PC-3 (cell line): ENCODE data around the gene SHF. TPM values are rescaled to one million over a fixed set of nuclear protein-coding genes. Genes with fewer than 3 reads are reported as not detected.
A peak's percentile ranks its signal among the peaks of the same experiment; 100 is the strongest.

Experiments
- ATAC-seq: fragments of 200-7000 bp; cut with Tn5 transposase; 2 replicates; pipeline ENCODE4 v1.9.1; 2020; ENCODE audit warnings: mild to moderate bottlenecking, moderate library complexity
- BruUV-seq: library from RNA; stranded (reverse); fragments of 400-500 nt; replicated peaks from 2 replicates; lab custom pipeline; 2021; lab: Mats Ljungman, UMichigan
- CTCF ChIA-PET: fragments of 300-600 bp; sonication (Branson Sonifier 250); formaldehyde crosslinking; loops from one replicate; lab custom pipeline; 2022; ENCODE audit warnings: antibody characterized with exemption; lab: Charles Lee
- POLR2A ChIA-PET: fragments of 300-600 bp; sonication (Branson Sonifier 250); formaldehyde crosslinking; loops from one replicate; lab custom pipeline; 2022; ENCODE audit warnings: antibody characterized with exemption; ENCODE audit not compliant: unreplicated experiment; lab: Charles Lee
- DNase-seq: peaks from one replicate; pipeline ENCODE4 v3.0.0-alpha.2; 2015
- H2AFZ ChIP-seq: fragments of 300-600 bp; sonication (generic); 2 replicates; pipeline ENCODE4 v1.6.0; 2016; ENCODE audit warnings: antibody characterized with exemption, low read length
- H3F3A ChIP-seq: fragments of 300-600 bp; sonication (generic); one replicate; pipeline ENCODE4 v1.6.0; 2017; ENCODE audit warnings: antibody characterized with exemption, low read length, control low read depth, mild to moderate bottlenecking; ENCODE audit not compliant: unreplicated experiment
- H3K27ac ChIP-seq: fragments of 300-600 bp; sonication (generic); 2 replicates; pipeline ENCODE4 v1.5.1; 2016; ENCODE audit warnings: mild to moderate bottlenecking, low read length
- H3K27me3 ChIP-seq: fragments of 300-600 bp; sonication (generic); 2 replicates; pipeline ENCODE4 v1.6.1; 2016; ENCODE audit warnings: low read length, mixed read lengths
- H3K36me3 ChIP-seq: fragments of 300-600 bp; sonication (generic); 2 replicates; pipeline ENCODE4 v1.6.1; 2016; ENCODE audit warnings: low read depth, mixed run types, low read length, mixed read lengths
- H3K4me1 ChIP-seq: fragments of 300-600 bp; sonication (generic); 2 replicates; pipeline ENCODE4 v1.5.1; 2016; ENCODE audit warnings: low read length; ENCODE audit not compliant: insufficient read depth
- H3K4me2 ChIP-seq: fragments of 300-600 bp; sonication (generic); 2 replicates; pipeline ENCODE4 v1.6.0; 2016; ENCODE audit warnings: low read length
- H3K4me3 ChIP-seq: fragments of 300-600 bp; sonication (generic); 2 replicates; pipeline ENCODE4 v1.5.1; 2016; ENCODE audit warnings: mild to moderate bottlenecking, low read length, mixed read lengths
- H3K79me2 ChIP-seq: fragments of 300-600 bp; sonication (generic); 2 replicates; pipeline ENCODE4 v1.6.1; 2017; ENCODE audit warnings: low read length, mixed read lengths
- H3K9ac ChIP-seq: fragments of 300-600 bp; sonication (generic); 2 replicates; pipeline ENCODE4 v1.6.0; 2016; ENCODE audit warnings: mild to moderate bottlenecking, low read length
- H3K9me2 ChIP-seq: fragments of 300-600 bp; sonication (generic); replicated peaks from 2 replicates; pipeline ENCODE4 v1.6.1; 2016; ENCODE audit warnings: mixed run types, low read length, mixed read lengths
- H3K9me3 ChIP-seq: fragments of 300-600 bp; sonication (generic); 2 replicates; pipeline ENCODE4 v1.6.1; 2016; ENCODE audit warnings: low read length, mixed read lengths
- H4K20me1 ChIP-seq: fragments of 300-600 bp; sonication (generic); 2 replicates; pipeline ENCODE4 v1.6.1; 2016; ENCODE audit warnings: low read length, mixed read lengths
- EZH2 ChIP-seq: fragments of 300-600 bp; sonication (generic); IDR thresholded peaks from one replicate; pipeline ENCODE4 v1.6.1; 2017; ENCODE audit warnings: antibody characterized with exemption, mild to moderate bottlenecking, low read length; ENCODE audit not compliant: unreplicated experiment
- EZH2phosphoT487 ChIP-seq: fragments of 300-600 bp; sonication (generic); IDR thresholded peaks from 2 replicates; pipeline ENCODE4 v1.6.1; 2018; ENCODE audit warnings: mild to moderate bottlenecking, antibody characterized with exemption, low read length, borderline replicate concordance
- intact Hi-C: fragments of 100-400 bp; cut with micrococcal nuclease; formaldehyde crosslinking; loops from 2 replicates; pipeline ENCODE4 v1.9.0; 2023
- total RNA-seq: library from RNA; depleted of rRNA; stranded (reverse); fragments of >200 nt; gene quantifications from 2 replicates; pipeline ENCODE4 v1.2.3, GENCODE V29; 2014; rRNA removed
- TF ChIP-seq, protein P1 (sequence below): fragments of 300-600 bp; sonication (generic); conservative IDR thresholded peaks from 2 replicates; pipeline ENCODE4 v1.5.1; 2017; ENCODE audit warnings: antibody characterized with exemption, low read depth, mild to moderate bottlenecking, low read length

Gene SHF
- total RNA-seq, 1 experiment from 2014 or later, result 1.2 TPM

DNA sequence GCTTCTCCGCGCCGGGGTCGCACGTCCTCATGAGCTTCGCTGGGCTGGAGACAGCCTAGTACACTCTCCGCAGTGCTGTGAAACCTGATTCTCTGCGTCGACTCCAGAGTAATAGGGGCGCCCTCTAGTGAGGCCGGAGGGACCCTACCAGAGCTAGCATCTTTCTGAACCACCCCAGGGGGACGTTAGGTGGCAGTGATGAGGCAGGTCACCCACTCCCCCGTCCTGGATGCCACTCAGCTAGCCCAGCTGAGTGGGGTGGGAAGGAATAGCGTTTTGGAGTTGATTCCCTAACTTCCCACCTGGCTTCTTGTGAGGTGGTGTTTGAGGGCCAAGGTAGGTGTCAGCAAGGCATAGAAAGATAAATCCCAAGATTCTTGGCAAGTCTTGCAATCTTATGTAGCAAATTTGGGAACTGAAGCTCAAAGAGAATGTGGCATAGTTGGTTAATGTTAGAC, 69.6 kb downstream of the SHF start:
- H4K20me1 ChIP-seq, result no peaks in the 10 kb centered on the region
- ChIA-PET CTCF (interaction anchor here (0.5 to 1.6 kb wide), 19 partner anchors 9 to 455 kb away, joined by 3 to 25 read pairs (median 4); no protein-coding TSS in a partner anchor), POLR2A (no interaction called here)
- H3K27me3 ChIP-seq, result peaks cover 10% of the 10 kb centered on the region
- peak overlapping the region; percentile 58 for H3K4me2 ChIP-seq
- peak; percentile 93 for DNase-seq
- TF ChIP-seq EZH2phosphoT487 (no peak), EZH2 (no peak)
- TF ChIP-seq, protein P1, sequence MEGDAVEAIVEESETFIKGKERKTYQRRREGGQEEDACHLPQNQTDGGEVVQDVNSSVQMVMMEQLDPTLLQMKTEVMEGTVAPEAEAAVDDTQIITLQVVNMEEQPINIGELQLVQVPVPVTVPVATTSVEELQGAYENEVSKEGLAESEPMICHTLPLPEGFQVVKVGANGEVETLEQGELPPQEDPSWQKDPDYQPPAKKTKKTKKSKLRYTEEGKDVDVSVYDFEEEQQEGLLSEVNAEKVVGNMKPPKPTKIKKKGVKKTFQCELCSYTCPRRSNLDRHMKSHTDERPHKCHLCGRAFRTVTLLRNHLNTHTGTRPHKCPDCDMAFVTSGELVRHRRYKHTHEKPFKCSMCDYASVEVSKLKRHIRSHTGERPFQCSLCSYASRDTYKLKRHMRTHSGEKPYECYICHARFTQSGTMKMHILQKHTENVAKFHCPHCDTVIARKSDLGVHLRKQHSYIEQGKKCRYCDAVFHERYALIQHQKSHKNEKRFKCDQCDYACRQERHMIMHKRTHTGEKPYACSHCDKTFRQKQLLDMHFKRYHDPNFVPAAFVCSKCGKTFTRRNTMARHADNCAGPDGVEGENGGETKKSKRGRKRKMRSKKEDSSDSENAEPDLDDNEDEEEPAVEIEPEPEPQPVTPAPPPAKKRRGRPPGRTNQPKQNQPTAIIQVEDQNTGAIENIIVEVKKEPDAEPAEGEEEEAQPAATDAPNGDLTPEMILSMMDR, result peak; percentile 99
- H3K9me2 ChIP-seq, result no peaks in the 10 kb centered on the region
- intact Hi-C loops, result no loop called here
- H3K4me3 ChIP-seq, result peak overlapping the region; percentile 34; the same call in 1 of the 2 replicates
- H3K27ac ChIP-seq, result no peak overlapping the region
- H3K9me3 ChIP-seq, result no peaks in the 10 kb centered on the region
- no peaks in the 10 kb centered on the region for H3K79me2 ChIP-seq
- H3K9ac ChIP-seq, result no peak overlapping the region
- H3F3A ChIP-seq, result no peaks in the 10 kb centered on the region
- peaks cover 14% of the 10 kb centered on the region for H3K4me1 ChIP-seq
- no TSS peak for BruUV-seq
- peak; percentile 93 for ATAC-seq
- no peaks in the 10 kb centered on the region for H3K36me3 ChIP-seq
- peak overlapping the region; percentile 61; the same call in 1 of the 2 replicates for H2AFZ ChIP-seq

DNA sequence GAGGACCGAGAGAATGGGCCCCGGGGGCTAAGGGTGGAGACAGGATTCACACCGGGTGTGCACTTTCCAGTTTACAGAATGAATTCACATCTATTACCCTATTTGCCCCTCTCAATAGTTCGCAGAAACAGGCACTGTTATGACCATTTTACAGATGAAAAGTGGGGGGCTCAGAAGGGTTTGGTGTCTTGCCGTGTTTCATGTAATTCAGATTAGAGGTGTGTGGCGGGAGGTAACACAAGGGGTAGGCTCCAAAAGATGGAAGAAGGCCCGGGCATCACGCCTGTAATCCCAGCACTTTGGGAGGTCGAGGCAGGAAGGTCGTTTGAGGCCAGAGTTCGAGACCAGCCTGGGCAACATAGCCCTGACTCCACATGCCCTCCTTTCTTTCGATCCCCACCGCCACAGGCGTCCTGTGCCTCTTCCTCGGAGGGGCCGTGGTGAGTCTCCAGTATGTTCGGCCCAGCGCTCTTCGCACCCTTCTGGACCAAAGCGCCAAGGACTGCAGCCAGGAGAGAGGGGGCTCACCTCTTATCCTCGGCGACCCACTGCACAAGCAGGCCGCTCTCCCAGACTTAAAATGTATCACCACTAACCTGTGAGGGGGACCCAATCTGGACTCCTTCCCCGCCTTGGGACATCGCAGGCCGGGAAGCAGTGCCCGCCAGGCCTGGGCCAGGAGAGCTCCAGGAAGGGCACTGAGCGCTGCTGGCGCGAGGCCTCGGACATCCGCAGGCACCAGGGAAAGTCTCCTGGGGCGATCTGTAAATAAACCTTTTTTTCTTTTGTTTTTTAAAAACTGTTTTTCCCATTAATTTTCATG, 70.2 kb downstream of the SHF start:
- Histone ChIP-seq H3K27me3 (peaks cover 17% of the 10 kb centered on the region), H3K27ac (no peak overlapping the region), H3K79me2 (no peaks in the 10 kb centered on the region), H3F3A (no peaks in the 10 kb centered on the region), H2AFZ (peak overlapping the region; percentile 61; the same call in 1 of the 2 replicates), H3K9ac (no peak overlapping the region), H3K36me3 (no peaks in the 10 kb centered on the region), H4K20me1 (no peaks in the 10 kb centered on the region), H3K4me3 (peak overlapping the region; percentile 34; the same call in 1 of the 2 replicates), H3K4me2 (peak overlapping the region; percentile 58), H3K4me1 (peaks cover 10% of the 10 kb centered on the region), H3K9me3 (no peaks in the 10 kb centered on the region), H3K9me2 (no peaks in the 10 kb centered on the region)
- no peak for TF ChIP-seq EZH2
- TF ChIP-seq EZH2phosphoT487, result no peak
- TF ChIP-seq, protein P1, result no peak
- ChIA-PET CTCF (interaction anchor here (0.5 to 1.6 kb wide), 18 partner anchors 9 to 455 kb away, joined by 3 to 25 read pairs (median 4); no protein-coding TSS in a partner anchor), POLR2A (no interaction called here)
- intact Hi-C loops, result no loop called here
- BruUV-seq, result no TSS peak
- no peak for DNase-seq
- ATAC-seq, result peak; percentile 23

Other genes starting within 250 kb of the SHF start
- gene TERB2, start 231.3 kb downstream of the SHF start, total RNA-seq, result not detected in 2 replicates
- gene SORD, start 164.8 kb downstream of the SHF start, total RNA-seq, result 118 and 119 TPM in 2 replicates
- gene DUOX2, start 73.8 kb downstream of the SHF start, total RNA-seq, result not detected in 2 replicates
- gene DUOXA2, start 73.6 kb downstream of the SHF start, total RNA-seq, result not detected in 2 replicates
- gene DUOXA1, start 58.1 kb downstream of the SHF start, total RNA-seq, result 1.3 TPM in 1 of 2 replicates, not detected in the other
- 0.29 TPM in 1 of 2 replicates, not detected in the other for gene DUOX1, start 58.0 kb downstream of the SHF start, total RNA-seq
- gene SLC28A2, start 64.3 kb upstream of the SHF start, total RNA-seq, result not detected in 2 replicates
- 0.86 and 0.87 TPM in 2 replicates for gene GATM, start 190.6 kb upstream of the SHF start, total RNA-seq